Left renal pelvis (tissue), 4 donors: ENCODE data around the gene CXXC5. TPM values are rescaled to one million over a fixed set of nuclear protein-coding genes. Genes with fewer than 3 reads are reported as not detected.
"Not testable (repeated sequence)": the region's sequence is repeated elsewhere in the genome, so short reads cannot be mapped to it uniquely, and the experiment has no call there.

ENCODE experiments used
- DNase-seq, 4 donors: peaks; one replicate each; pipeline ENCODE4 v3.0.0-alpha.2; 2013; ENCODE audit warnings: low read depth in 4 of 4, low spot score in 3 of 4
- polyA plus RNA-seq, 4 donors: library from polyadenylated mRNA; unstranded; fragments of 120-200 nt; gene quantifications; one replicate each; pipeline ENCODE4 v1.2.1, GENCODE V29; 2013; ENCODE audit not compliant: insufficient read length in 4 of 4

The CXXC5 gene
- polyA plus RNA-seq, 4 donors: 36.2 to 215 (median 213) TPM

DNA sequence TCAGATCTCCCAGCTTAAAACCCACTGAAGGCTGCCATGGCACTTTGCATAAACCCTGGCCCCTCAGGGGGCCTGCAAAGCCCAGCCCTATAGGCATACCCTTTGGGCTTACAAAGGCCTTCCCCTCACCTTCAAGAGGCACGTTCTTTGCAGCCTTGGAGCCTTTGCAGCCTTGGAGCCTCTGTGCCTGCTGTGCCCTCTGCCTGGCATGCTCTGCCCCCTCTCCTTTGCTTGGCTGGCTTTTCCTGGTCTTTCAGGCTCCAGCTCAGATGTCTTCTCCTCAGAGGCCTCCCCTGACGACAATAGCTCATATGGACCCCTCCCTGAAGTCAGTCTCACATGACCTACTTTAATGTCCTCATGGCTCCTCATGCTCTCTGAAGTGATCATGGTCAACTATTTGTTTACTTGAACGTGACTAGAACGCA is 60.3 kb downstream of the CXXC5 start:
- no peak for DNase-seq

GRCh38 chr5:139708877-139709581 is 60.9 kb downstream of the CXXC5 start:
- no peak for DNase-seq

- no peak for DNase-seq
These were observed 61.6 kb downstream of the CXXC5 start for GRCh38 chr5:139709582-139710318.

DNA sequence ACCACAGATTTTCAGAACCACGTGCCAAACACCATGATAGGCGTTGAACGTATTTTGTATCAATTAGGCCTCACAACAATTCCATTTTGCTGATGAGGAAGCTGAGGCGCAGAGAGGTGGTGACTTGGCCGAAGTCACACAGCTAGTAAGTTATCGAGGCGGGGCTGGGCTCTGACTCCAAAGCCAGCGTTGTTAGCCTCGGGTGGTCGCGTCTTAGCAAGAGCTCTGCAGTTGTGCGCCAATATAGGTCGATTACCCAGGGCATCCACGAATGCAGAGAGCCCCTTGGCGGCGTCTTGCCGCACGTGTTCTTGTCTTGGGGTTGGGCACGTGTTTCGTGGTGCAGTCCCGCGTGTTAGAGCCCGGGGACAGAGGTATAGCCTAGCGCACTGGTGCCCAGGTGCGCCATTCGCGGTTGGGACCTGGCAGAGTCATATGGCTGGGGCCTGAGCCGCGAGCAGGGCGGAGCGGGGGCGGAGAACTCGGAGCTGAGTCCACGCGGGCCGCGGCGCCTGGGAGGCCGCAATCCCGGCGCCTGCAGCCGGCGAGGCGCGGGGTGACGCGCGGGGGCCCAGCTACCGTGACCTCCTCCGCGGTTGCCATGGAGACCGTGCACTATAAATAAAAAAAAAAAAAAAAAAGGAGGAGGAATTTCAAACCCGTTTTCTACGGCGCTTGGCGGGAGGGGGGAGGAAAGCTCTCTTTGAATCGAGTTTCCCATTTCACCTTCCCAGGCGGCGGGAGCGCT is 62.3 kb downstream of the CXXC5 start:
- peak in 2 of 4 donors; percentile 78 to 82 for DNase-seq

GRCh38 chr5:139711067-139711905 is 63.1 kb downstream of the CXXC5 start:
- no peak for DNase-seq

- DNase-seq: no peak
These were observed 63.7 kb downstream of the CXXC5 start for GRCh38 chr5:139711906-139712224.

GRCh38 chr5:139712412-139712811 is 64.3 kb downstream of the CXXC5 start:
- DNase-seq: no peak

DNA sequence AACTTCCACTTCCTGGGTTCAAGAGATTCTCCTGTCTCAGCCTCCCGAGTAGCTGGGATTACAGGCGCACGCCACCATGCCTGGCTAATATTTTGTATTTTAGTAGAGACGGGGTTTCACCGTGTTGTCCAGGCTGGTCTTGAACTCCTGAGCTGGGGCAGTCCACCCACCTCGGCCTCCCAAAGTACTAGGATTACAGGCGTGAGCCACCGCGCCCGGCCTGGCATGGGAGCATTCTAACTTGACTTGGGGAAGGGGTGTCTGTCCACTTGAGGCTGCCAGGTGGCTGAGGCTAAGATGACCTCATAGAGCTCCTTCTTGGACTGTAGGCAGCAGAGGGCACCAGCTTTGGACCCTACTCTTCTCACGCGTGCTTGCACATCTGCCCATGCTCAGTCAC is 65.7 kb downstream of the CXXC5 start:
- DNase-seq: not testable (repeated sequence)

DNA sequence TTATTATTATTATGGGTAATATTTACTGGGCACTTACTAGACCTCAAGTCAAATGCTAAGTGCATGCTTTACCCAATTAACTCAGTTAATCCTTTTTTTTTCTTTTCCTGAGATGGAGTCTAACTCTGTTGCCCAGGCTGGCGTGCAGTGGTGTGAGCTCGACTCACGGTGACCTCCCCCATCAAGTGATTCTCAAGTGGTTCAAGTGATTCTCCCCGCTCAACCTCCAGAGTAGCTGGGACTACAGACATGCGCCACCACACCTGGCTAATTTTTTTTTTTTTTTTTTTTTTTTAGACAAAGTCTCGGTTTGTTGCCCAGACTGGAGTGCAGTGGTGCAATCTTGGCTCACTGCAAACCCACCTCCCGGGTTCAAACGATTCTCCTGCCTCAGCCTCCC is 69.1 kb downstream of the CXXC5 start:
- no peak for DNase-seq

DNA sequence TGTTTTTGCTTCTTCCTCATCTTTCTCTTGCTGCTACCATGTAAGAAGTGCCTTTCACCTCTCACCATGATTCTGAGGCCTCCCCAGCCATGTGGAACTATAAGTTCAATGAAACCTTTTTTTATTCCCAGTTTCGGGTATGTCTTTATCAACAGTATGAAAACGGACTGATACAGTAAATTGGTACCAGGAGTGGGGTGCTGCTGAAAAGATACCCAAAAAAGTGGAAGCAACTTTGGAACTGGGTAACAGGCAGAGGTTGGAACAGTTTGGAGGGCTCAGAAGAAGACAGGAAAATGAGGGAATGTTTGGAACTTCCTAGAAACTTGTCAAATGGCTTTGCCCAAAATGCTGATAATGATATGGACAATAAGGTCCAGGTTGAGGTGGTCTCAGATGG is 70.3 kb downstream of the CXXC5 start:
- not testable (repeated sequence) for DNase-seq

- not testable (repeated sequence) for DNase-seq
These were observed 71.8 kb downstream of the CXXC5 start for GRCh38 chr5:139719970-139720369.

GRCh38 chr5:139723986-139724587 is 75.9 kb downstream of the CXXC5 start:
- no peak for DNase-seq

DNA sequence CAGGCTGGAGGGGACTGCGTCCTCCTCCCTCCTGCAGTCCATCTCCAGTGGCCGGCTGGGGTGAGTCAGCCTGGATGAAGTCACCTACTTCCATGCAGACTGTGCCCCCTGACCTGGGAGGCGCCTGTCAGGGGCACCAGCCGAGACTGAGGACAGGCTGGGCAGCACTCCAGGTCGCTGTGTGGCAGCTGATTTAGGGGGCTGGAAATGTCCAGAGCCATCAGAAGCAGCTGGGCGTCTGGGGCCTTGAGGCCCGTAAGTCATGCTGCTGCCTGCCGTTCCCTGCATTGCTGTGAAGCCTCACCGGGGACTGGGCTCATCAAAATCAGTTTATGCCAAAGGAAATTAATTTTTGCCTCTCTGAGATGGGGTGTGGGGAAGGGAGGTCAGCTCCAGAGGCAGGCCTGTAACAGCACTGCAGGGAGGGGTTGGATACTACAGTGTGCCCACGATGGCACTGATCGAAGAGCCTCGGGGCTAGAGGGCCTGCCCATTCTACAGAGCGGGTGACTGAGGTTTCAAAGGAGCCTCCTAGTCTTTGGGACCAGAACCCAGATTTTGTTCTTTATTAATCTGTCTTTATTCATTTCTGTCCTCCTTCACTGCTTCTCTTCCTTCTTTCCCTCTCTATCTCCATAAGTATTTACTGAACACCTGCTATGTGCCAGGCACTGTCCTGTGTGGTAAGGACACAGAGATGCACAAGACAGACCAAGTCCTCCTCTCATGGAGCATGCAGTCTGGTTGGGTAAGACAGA is 77.1 kb downstream of the CXXC5 start:
- DNase-seq: no peak

DNA sequence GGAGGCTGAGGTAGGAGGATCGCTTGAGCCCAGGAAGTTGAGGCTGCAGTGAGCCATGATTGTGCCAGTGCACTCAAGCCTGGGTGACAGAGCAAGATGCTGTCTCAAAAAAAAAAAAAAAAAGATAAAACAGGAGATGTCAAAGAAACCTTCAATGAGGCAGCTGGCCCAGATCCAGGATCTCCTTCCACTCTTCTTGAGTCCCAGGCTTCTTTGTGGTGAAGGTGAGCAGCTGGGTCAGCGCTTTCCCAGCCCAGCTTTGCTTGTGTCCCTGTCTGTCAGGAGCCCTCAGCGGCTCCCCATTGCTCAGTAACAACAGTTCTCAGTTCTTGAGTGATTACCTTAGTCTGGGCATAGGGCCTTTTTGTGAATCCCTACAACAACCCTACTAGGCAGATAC is 78.1 kb downstream of the CXXC5 start:
- DNase-seq: no peak

GRCh38 chr5:139727615-139728014 is 79.5 kb downstream of the CXXC5 start:
- DNase-seq: not testable (repeated sequence)

DNA sequence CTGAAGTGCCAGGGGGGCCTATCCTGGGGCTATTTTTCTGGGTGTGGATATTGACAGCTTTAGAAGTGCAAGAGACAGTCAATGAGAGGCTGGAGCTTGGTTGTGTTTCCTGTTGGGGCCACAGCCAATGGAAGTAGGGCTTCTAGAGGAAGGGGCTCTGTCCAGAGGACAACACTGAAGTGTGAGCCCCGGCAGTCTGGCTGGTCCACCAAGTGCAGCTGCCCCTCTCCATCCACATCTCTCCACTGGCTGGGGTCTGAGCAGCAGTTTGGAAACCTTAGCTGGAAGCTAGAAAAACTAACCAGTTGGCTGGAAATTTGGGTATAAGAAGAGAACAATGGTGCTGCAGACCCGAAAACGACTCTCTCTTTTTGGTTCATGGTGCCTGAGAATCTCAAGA is 83.1 kb downstream of the CXXC5 start:
- DNase-seq: no peak

DNA sequence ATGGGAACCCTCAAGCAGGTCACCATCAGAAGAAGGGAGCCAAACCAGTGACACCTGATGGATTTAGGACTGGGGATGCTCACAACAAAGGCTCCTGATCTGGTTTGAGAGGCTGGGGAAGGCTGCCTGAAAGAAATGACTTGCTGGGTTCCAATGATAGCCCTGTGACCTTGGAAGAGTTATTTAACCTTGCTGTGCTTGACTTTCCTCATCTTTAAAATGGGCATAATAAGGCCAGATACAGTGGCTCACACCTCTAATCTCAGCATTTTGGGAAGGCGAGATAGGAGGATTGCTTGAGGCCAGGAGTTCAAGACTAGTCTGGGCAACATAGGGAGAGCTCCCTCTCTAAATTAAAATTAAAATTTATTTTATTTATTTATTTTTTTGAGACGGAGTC is 83.9 kb downstream of the CXXC5 start:
- no peak for DNase-seq

- no peak for DNase-seq
These were observed 85.0 kb downstream of the CXXC5 start for GRCh38 chr5:139733010-139733688.
